Raji (cell line): Measurements from ENCODE around the gene ACE.

Experiments used
- POLR2A ChIP-seq: IDR thresholded peaks from 2 replicates; pipeline ENCODE4 v1.6.1; 2011; ENCODE audit warnings: low read depth, low read length, control low read depth; ENCODE audit not compliant: insufficient read depth

The ACE gene

DNA sequence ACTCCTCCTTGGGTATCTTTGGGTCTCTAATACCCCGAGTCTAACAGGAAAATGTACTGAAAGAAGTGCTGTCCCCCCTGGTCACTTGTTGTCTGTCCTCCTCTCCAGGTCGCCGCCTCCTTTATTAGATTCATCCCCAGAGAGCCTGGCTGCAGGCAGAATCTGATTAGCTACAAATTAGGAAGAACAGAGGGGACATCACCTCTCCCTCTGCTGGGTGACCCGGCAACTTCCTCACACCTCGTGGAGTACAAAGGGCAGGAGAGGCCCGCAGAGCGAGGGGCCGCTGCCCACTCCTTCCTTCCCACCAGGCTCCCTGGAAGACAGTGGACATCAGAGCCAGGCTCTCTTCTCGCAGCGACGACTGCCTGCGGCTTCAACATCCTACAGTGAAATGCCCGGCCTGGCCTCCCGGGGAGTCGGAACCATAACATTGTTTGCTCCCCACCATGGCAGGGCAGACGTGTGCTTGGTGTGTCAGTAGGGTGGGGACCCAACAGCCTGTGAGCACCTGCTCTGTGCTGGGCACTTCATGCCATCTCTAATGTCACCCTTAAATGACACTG, 36.0 kb upstream of the ACE start:
- TF ChIP-seq POLR2A: no peak

DNA sequence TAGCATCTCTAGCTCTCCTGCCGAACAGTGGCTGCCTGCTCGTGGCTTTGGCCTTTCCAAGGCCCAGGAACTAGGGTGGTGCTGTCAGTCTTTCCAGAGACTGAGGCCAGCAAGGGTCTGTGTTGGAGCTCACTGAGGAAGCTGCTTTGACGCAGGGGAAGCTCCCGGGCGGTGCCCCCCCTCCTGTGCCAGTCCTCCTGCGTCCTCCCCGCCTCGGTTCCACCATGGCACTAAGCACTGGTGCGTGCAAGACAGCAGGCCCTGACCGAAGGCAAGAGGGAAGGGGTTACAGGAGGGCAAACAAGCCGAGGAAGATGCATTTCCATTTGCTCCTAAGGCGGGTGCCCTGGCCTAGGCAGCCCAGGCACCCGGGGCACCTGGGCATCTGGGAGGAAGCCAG, 35.2 kb upstream of the ACE start:
- no peak for TF ChIP-seq POLR2A

DNA sequence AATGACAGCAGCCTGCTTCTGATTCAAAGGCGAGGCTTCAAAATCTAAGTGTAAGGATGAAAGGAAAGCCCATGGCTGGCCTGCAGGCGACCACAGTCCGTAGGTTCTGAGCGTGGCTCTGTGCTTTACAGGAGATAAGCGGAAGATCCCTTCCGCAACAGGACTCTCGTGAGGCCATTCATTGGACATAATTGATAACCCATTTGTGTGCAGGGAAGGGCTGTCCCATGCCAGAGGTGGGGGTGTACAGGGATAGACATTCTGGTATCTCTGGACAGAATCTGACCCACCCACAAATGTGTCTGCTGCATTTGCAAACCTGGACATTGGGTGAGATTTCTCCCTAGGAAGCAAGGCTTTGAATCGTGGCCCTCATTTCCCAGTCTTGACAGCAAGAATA, 34.8 kb upstream of the ACE start:
- no peak for TF ChIP-seq POLR2A

DNA sequence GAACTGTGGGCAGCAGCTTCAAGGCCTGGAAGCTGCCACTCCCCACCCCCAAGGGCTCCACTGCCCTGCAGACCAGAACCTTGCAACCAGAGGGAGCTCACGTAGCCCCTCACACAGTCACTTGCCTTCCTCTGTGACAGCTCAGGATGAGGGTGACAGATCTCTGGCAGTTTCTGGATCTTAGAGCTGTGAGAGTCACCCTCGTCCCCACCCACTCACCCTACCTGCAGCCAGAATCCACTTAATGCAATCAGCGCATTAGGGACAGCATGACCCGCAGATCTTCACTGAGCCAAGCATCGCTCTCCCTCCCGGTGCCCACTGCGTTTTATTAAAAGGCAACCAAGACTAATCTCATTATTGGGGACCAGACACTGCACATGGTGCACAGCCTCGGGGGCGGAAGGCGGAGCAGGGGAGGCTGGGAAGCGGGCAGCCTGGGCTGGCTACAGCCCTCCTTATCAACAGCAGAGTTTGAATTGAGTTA, 34.3 kb upstream of the ACE start:
- TF ChIP-seq POLR2A: no peak

DNA sequence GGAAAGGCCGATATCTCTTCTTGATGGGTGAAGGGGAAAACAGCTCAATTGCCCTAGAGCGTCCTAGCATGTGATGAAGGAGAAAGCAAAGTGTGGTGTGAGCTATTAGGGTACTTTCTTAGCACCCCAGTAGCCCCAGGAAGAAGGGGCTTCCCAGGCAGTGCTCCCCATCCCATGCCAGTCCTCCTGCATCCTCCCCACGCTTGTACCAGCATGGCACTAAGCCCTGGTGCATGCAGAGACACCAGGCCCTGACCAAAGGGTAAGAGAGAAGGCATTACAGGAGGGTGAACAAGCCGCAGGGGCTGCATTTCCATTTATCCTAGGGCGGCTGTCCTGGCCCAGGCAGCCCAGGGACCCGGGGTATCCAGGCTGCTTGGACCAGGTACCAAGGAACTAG, 33.8 kb upstream of the ACE start:
- no peak for TF ChIP-seq POLR2A

DNA sequence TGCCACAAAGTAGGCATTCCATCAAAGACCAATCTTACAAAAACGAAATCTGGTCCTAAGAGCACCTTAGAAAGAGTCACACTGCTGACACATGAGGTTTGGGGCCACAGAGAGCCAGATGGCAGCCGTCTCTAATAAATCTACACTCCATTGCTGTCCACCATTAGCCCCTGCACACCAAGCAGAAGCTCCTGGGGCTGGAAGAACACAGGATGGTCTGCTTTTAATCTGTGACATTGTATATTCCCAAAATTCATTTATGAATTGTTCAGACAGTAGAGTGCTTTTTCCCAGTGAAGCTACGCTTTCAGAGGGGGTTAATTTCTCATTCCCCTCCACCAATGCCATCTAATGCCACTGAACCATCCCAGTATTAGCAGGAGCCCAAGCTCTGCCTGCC, 32.4 kb upstream of the ACE start:
- TF ChIP-seq POLR2A: no peak

DNA sequence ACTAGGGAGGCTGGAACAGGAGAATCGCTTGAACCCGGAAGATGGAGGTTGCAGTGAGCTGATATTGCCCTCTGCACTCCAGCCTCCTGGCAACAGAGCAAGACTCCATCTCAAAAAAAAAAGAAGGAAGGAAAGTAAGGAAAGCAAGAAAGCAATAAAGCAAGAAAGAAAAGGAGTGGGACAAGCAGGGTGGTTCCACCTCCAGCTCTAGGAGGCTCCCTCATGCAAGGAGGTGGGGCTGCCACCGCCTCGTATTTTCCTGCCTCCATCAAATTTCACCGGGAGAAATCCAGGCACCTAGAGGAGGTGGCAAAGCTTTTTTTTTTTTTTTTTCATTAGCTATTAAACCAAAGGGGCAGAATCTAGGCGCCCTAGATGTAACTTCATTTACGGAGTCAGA, 31.8 kb upstream of the ACE start:
- TF ChIP-seq POLR2A: no peak

DNA sequence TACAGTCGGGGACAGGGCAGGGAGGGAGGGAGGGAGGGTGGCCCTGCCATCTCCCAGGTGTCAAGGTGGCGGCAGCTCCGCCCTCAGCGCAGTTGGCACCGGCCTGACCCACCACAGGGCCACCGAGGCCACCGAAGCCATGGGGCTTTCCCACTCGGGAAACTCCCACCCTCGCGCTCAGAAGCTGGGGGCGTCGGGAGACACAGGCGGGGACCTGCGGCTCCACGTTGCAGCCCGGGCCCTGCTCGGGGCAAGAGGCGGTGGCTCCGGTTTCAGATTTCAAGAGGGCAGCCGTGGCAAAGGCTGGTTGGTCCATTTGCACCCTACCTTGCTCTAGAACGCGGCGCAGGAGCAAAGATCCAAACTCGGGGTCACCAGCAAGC, 31.3 kb upstream of the ACE start:
- TF ChIP-seq POLR2A: no peak

DNA sequence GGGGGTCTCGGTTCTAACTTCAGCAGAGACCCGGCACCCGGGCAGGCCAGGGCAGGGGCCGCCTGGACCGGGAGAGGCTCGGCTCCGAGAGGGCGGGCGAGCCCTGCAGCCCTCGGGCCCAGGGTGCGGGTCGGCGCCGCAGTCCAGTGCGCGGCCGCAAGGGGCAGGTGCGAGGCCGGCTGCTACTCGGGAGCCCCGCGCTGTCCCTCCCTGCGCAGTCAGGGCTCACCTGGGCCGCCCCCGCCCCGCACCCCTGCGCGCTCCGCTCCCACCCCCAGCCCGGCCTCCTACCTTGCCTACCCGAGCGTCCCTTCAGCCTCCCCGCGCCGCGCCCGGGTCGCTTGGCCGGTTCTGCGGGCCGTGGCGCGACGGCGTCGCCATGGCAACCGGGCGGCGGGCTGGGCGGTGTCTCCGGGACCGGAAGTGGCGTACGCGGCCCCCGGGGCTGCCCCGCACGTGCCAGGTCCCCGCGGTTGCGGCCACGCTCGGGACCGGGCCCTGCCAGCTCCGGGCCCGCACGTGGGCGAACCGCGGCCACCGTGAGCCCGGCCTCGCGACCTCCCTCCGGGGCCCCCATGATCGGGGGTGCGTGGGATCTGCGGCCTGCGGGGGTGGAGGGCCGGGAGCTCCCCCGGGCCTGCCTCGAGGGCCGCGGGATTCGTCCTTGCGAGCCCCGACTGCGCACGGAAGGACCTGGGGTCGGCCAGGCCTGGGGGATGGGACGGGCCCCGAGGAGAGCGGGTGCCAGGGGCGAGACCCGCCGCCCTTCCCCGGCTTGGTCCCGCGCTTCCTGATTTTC, 30.7 kb upstream of the ACE start, which contains the start of gene CYB561:
TSS of gene CYB561 (minus strand) at position 353 of the 799 bp plus-strand sequence. CDS start 8,759 bp downstream, outside the sequence.
- TF ChIP-seq POLR2A: no peak

DNA sequence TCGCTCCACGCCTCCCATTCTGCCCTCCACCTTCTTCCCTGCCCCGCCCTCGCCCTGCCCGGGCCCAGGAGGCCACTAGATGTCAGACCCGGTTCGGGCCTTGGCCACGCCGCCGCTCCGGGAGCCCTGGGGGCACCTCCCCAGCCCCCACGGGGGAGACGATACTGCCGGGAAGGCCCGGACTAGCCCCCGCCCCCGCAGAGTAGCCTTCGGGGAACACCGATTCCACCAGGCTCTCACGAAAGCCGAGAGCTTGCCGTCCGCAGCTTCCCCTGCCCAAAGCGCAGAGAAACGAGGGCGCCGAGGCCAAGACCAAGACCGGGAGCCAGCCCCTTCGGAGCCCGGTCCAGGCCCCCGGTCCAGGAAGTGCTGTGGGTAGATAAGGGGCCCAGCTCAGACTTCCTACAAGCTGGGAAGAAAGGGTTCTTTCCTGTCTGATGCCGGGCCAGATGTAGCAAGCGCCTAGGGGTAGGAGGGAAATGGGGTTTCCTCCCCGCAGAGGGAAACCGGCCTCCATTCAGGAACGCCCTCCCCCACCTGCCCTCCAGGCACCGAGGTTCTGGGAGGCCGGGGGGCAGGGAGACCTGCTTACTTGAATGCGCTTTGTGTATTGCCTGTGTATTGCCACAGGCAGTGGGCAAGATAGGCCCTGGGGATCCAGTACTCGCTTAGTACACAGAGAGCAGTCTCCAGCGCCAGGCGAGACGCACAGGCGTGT, 29.9 kb upstream of the ACE start:
- no peak for TF ChIP-seq POLR2A

DNA sequence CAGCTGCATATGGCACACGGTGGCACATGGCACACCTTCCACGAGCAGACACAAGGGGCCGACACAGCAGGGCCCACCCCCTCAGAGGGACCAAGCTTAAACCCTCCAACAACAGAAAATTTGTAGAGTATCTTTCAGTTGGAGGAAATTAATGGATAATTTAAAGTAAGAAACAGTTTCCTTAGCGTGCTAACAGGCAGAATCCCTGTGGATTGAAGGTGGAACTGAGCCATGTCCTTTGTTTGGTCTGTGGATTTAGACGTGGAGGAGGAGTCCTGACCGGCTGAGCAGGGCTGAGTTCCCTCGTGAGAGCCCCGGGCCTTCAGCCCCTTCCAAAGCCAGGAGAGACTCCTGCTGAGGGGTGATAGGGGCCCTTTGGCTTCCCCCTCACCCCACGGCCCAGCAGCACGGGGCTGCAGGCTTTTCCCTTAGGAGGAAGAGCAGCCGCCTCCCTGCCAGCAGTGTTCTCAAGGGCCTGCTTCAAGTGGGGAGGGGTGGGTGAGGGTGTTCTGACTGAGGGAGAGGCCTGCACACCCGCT, 29.3 kb upstream of the ACE start:
- no peak for TF ChIP-seq POLR2A

DNA sequence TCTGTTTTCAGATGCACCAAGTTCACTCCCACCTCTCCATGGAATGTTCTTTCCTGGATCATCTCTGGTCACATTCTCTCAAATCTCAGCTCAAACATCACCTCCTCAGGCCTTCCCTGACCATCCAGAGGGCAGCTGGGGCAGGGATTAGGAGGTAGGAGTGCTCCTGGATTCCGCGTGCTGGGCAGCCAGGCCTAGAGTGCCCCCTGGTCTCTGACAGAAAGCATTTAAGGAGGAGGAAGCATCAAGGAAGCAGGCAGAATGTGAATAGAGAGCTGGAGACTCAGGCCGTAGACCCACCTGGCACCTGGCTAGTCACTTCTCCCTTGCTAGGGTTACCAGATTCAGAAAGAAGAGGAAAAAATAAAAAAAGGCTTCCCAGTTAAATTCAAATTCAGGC, 28.2 kb upstream of the ACE start:
- TF ChIP-seq POLR2A: no peak

DNA sequence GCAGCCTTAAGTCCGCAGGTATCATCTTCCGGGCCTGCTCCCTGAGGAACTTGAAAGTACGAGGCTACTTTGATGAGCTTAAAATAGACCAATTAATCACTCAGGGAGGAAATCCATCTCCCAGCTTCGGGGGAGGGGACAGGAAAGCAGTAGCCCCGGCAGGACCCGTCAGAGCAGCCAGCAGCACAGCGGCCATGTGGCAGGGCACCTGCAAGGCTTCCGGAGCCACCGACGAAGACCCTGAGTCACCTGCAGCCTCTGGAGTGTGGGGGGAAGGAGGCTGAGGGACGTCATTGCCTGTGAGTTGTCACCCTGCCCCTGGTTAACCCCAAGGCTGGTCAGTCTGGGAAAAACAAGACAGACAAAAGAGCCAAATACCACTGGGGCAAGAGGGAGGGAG, 26.3 kb upstream of the ACE start:
- TF ChIP-seq POLR2A: no peak

DNA sequence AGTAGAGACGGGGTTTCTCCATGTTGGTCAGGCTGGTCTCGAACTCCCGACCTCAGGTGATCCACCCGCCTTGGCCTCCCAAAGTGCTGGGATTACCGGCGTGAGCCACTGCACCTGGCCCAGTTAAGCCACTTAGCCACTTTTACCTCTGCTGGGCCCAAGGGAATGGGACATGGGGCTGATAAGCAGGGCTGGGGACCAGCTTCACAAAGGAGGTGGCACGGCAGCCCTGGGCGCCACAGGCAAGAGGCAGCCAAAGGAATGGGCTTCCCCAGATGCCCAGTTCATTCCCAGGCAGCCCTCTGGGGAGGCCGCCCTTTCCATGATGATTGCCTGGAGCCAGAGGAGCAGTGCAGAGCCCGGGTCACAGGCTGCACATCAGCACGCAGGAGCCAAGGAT, 25.7 kb upstream of the ACE start:
- no peak for TF ChIP-seq POLR2A

DNA sequence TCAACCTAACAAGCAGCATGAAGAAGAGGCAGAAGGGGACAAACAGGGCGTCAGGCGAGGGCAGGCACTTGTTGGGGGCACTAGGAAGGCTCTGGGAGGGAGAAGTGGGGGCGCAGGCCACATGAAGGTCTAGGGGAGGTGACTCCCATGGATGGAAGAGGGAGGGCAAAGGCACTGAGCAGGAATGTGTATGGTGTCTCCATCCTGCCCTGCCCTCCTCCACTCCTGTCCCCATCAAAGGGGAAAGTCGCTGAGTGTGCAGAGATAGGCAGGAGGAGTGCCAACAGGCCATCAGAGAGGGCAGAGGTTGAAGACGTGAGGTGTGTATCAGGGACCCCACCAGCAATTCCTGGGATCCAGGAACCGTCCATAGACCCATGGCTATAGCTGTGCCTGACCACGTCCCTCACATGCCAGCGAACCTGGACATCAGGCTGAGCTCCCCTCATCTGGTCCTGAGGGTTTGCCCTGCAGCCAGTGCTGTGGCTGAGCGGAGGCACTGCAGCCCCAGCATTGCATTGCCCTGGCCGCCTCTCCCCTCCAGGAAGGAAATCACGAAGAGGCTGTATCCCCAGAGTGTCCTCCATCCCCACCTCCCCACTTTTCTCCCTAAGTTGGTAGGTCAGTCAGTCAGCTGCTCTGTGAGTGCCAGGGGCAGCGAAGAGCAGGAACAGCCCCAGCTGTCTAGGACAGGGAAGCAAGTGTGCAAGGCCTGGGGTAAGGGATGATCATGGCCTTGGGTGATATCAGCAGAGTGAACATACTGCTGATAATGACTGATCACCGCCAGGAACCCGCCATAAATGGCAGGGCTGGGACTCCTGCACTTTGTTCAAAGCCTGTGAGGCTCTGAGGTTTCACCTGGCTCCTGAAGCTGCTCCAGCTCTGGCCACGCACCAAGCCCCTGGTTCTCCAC, 24.6 kb upstream of the ACE start:
- no peak for TF ChIP-seq POLR2A
